Aorta (tissue), 5 donors: ENCODE results near the gene ADAMTSL3. TPM values are rescaled to one million over a fixed set of nuclear protein-coding genes. Genes with fewer than 3 reads are reported as not detected.
"Not testable (repeated sequence)": the region's sequence is repeated elsewhere in the genome, so short reads cannot be mapped to it uniquely, and the experiment has no call there.

ENCODE experiments used
- ATAC-seq: fragments of 200-7000 bp; cut with Tn5 transposase; one replicate; pipeline ENCODE4 v1.9.1; 2022; ENCODE audit warnings: moderate library complexity; ENCODE audit not compliant: low FRiP score
- DNase-seq, 2 donors: peaks; one replicate each; pipeline ENCODE4 v3.0.0-alpha.2; 2020
- H3K27ac ChIP-seq, 2 donors: one replicate each; pipeline ENCODE4 v1.5.1; 2013; ENCODE audit warnings: low read length in 2 of 2, mild to moderate bottlenecking in 2 of 2, moderate library complexity in 2 of 2, control low read depth in 1 of 2, inconsistent platforms in 1 of 2, low read depth in 1 of 2
- H3K27me3 ChIP-seq, 2 donors: one replicate each; pipeline ENCODE4 v1.6.1; 2013; ENCODE audit warnings: control low read depth in 1 of 2, low read length in 1 of 2, mild to moderate bottlenecking in 1 of 2, moderate library complexity in 1 of 2; ENCODE audit not compliant: insufficient read depth in 2 of 2, control insufficient read depth in 1 of 2
- H3K36me3 ChIP-seq, 2 donors: one replicate each; pipeline ENCODE4 v1.6.1; 2013; ENCODE audit warnings: control low read depth in 1 of 2, low read length in 1 of 2, mild to moderate bottlenecking in 1 of 2; ENCODE audit not compliant: insufficient read depth in 2 of 2, control insufficient read depth in 1 of 2
- H3K4me1 ChIP-seq, 2 donors: one replicate each; pipeline ENCODE4 v1.6.1; 2013; ENCODE audit warnings: low read length in 2 of 2, control low read depth in 1 of 2, mild to moderate bottlenecking in 1 of 2, moderate library complexity in 1 of 2; ENCODE audit not compliant: insufficient read depth in 2 of 2, control insufficient read depth in 1 of 2
- H3K4me3 ChIP-seq, 2 donors: one replicate each; pipeline ENCODE4 v1.5.1; 2013; ENCODE audit warnings: low read length in 2 of 2, control low read depth in 1 of 2, mild to moderate bottlenecking in 1 of 2
- H3K9me3 ChIP-seq: one replicate; pipeline ENCODE4 v1.6.1; 2013; ENCODE audit warnings: mild to moderate bottlenecking, low read length; ENCODE audit not compliant: control insufficient read depth
- WGBS, 2 donors: extraction: QIAGEN DNeasy Blood & Tissue Kit; methylation state at CpG; one replicate each; pipeline ENCODE4 v1.1.7; 2013; 5-methylcytosine and 5-hydroxymethylcytosine counted together
- intact Hi-C, 2 donors: fragments of 100-400 bp; cut with DNase I; formaldehyde crosslinking; loops; one replicate each; pipeline versions ENCODE4 v1.14.2 to v1.15.0; 2022
- polyA plus RNA-seq, 2 donors: library from polyadenylated mRNA; stranded (reverse); fragments of 200-250 nt; gene quantifications; one replicate each; pipeline ENCODE4 v1.2.3, GENCODE V29; 2013
- total RNA-seq, 2 donors: library from RNA; stranded (reverse); fragmentation: NEBNext Ultra II Directional; extraction: Animal tissue kit (Norgen Biotek cat#: 25700); gene quantifications; one replicate each; pipeline ENCODE4 v1.2.1, GENCODE V29; 2021
- donor health status: healthy with polysubstance abuse.
- donor health status: Bipolar disorder and iron deficiency.
- donor health status: DM: no; HTN: no; CAD: no.
- donor health status: DM: no; HTN: no; CAD: no.
- donor health status: DM: yes; HTN: yes; CAD: no.

The ADAMTSL3 gene
- total and polyA plus RNA-seq, 4 donors: 4.6 to 74.5 (median 36.6) TPM

DNA sequence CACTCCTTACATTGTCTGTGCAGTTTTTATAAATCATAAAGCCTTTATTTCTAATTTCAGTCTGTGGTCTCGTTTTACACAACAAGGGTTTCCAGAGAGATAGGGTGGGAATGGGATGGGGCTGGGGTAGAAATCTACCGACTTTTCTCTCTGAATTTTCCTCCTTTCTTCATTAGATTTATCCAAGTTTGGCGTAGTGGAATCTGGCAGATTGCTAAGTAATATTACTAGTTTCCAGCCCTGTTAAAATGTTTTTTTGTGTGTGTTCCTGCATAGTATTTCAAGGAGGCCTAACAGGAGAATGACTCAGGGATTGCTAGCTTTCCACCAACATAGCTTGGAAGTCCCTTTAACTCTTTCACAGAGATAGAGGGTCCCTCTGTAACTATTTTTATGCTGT, 396.2 kb downstream of the ADAMTSL3 start:
- Histone ChIP-seq H3K36me3 (no peaks in the 10 kb centered on the region), H3K9me3 (peaks cover 2% of the 10 kb centered on the region), H3K27me3 (no peaks in the 10 kb centered on the region), H3K4me1 (no peaks in the 10 kb centered on the region), H3K27ac (no peak overlapping the region), H3K4me3 (no peak overlapping the region)
- no peak for ATAC-seq
- DNase-seq: no peak
- WGBS, 2 donors: 29 to 42% methylated on average over 3 of the region's 3 CpGs
- intact Hi-C loops: no loop called here

DNA sequence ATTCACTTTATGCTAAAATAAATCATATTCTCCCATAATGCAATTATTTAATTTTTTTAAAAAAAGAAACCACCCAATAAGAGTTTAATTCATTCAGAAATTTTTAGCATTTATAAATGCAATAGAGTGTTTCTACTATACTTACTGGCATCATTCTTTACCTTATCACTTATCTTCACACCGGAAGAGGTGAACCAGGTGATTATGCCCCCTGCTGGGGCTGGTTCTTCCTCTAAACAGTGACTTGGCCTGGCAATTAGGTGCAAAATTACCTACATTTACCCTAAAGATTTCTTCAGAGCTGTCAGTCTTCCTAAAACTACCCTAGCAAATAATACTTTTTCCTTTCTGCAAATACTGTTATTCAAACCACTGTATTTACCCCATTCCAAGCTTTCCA, 397.2 kb downstream of the ADAMTSL3 start:
- ATAC-seq, intact Hi-C loops, H3K36me3 ChIP-seq, H3K9me3 ChIP-seq, H3K4me3 ChIP-seq, DNase-seq, H3K4me1 ChIP-seq, H3K27me3 ChIP-seq, H3K27ac ChIP-seq: not testable (repeated sequence)
- WGBS, 2 donors: no CpG with 5 or more reads among the region's 1 CpG

DNA sequence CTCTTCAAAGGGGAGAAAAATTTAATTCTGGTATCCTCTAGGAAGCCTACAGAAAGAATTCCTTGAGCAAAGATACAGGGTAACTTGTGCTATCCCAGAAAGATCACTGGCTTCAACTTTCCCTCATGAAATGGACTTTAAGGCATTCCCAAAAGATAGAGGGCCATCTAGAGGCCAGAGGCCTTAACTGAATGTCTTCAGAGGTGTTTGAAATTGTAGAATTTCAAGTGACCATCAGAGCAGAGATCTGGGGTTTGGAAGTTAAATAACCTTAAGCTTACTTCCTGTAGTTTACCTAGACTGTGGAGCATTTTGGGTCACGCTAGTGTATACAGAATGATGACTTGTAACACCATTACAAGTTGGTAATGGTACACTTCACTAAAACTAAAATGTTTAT, 400.6 kb downstream of the ADAMTSL3 start:
- H3K9me3 ChIP-seq, H3K4me1 ChIP-seq, intact Hi-C loops, ATAC-seq, H3K27ac ChIP-seq, H3K27me3 ChIP-seq, H3K4me3 ChIP-seq, DNase-seq, H3K36me3 ChIP-seq: not testable (repeated sequence)
- WGBS, 2 donors: 37 to 45% methylated on average over 1 of the region's 1 CpG

DNA sequence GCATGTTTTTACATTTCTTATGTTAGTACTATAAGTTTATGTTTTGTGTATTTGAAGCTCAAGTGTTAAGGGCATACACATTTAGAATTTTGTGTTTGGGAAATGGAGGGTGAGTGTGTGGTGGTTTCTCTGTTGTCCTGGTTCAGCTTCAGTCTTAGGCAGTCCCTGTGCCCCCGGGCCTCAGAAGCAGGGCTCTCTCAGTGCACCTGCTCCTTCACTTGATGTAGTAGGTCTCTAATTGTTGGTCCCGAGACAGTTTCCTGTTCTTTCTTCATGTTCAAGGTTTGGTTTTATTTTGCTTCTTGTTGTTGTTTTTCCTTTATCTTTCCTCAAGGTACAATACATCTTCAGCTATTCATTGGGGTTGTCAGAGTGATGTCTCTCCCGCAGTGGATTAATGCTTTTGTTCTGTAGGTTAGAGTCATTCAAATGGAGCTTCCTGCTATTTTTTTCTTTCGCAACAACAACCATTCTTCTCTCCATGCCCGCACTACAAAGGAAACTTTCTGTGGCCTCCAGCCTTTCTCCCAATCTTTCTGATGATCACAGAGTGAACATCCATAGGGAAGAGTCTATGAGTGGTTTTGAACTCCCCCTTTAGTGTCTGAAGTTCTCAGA, 403.9 kb downstream of the ADAMTSL3 start:
- no peak overlapping the region for H3K4me3 ChIP-seq
- 81 to 88% methylated on average over 5 of the region's 5 CpGs for WGBS, 2 donors
- H3K4me1 ChIP-seq: no peaks in the 10 kb centered on the region
- H3K27me3 ChIP-seq: no peaks in the 10 kb centered on the region
- ATAC-seq (no peak), DNase-seq (no peak)
- H3K9me3 ChIP-seq: peaks cover 3% of the 10 kb centered on the region
- intact Hi-C loops: no loop called here
- no peaks in the 10 kb centered on the region for H3K36me3 ChIP-seq
- no peak overlapping the region for H3K27ac ChIP-seq

DNA sequence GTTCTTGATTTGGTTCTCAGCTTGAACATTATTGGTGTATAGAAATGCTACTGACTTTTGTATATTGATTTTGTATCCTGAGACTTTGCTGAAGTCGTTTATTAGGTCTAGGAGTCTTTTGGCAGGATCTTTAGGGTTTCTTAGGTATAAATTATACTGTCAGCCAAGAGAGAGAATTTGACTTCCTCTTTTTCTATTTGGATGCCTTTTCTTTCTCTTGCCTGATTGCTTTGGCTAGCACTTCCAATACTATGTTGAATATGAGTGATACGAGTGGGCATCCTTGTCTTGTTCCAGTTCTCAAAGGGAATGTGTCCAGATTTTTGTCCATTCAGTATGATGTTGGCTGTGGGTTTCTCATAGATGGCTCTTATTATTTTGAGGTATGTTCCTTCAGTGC, 409.8 kb downstream of the ADAMTSL3 start:
- H3K27me3 ChIP-seq, H3K9me3 ChIP-seq, H3K36me3 ChIP-seq, H3K4me3 ChIP-seq, intact Hi-C loops, H3K4me1 ChIP-seq, DNase-seq, ATAC-seq, H3K27ac ChIP-seq: not testable (repeated sequence)
- WGBS, 2 donors: 73 to 76% methylated on average over 2 of the region's 2 CpGs

DNA sequence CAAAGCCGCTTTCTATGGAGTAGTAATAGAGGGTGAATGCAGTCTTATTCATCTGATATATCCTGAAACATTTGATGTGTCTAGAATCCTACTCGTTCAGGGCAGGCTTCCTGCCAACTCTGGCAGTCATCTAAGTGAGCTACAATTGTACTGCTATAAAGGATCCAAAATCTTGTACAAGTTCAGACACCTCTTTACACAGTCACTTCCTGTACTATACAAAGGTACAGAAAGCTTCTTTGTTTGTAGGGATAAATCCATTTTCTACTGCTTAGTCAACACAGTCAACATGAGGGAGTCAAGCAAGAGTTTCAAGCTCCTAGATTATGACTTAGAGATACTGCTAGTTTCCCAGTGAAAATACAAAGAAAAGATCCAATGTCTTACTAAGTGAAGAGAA, 414.8 kb downstream of the ADAMTSL3 start:
- DNase-seq, H3K36me3 ChIP-seq, H3K9me3 ChIP-seq, H3K27me3 ChIP-seq, intact Hi-C loops, ATAC-seq, H3K27ac ChIP-seq, H3K4me1 ChIP-seq, H3K4me3 ChIP-seq: not testable (repeated sequence)
- WGBS, 2 donors: 43 to 47% methylated on average over 2 of the region's 2 CpGs

DNA sequence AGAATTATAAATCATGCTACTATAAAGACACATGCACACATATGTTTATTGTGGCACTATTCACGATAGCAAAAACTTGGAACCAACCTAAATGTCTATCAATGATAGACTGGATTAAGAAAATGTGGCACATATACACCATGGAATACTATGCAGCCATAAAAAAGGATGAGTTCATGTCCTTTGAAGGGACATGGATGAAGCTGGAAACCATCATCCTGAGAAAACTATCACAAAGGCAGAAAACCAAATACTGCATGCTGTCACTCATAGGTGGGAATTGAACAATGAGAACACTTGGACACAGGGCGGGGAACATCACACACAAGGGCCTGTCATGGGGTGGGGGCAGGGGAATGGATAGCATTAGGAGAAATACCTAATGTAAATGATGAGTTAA, 424.1 kb downstream of the ADAMTSL3 start:
- H3K4me1 ChIP-seq, H3K4me3 ChIP-seq, intact Hi-C loops, DNase-seq, ATAC-seq, H3K36me3 ChIP-seq, H3K27ac ChIP-seq, H3K27me3 ChIP-seq, H3K9me3 ChIP-seq: not testable (repeated sequence)
- WGBS, 2 donors: 86 to 88% methylated on average over 2 of the region's 2 CpGs

DNA sequence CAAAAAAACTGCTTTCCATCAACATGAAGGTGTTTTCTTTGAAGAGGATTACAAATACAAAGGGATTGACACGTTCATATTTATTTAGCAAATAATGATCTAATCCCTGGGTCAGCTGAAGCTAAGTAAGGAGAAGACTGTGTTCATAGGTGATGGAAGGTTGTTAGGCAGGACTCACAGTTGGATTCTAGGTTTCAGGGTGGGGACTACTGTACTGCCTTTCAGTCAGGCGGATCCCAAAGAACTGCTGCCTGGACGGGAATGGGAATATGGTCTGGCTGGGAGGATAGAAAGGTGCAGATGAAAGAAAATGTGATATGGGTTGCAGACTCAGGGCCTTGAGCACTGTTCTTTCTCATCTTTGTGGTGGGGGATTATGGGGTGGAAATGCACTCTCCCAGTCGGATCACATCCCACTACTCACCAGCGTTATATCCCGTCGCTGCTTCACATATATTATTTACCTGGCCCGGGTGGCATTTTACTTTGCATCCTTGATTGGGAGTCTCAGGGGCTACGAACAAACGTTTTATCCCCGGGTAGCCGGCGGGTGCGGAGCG, 425.5 kb downstream of the ADAMTSL3 start:
- ATAC-seq, DNase-seq, H3K36me3 ChIP-seq, H3K27ac ChIP-seq, H3K9me3 ChIP-seq, H3K4me1 ChIP-seq, H3K27me3 ChIP-seq, intact Hi-C loops, H3K4me3 ChIP-seq: not testable (repeated sequence)
- 15 to 17% methylated on average over 15 of the region's 15 CpGs for WGBS, 2 donors
